HEK293 (cell line): ENCODE data around the gene NAE1.
"Not testable (repeated sequence)": the region's sequence is repeated elsewhere in the genome, so short reads cannot be mapped to it uniquely, and the experiment has no call there.

Source experiments
- CTCF ChIA-PET: fragments of 350-600 bp; formaldehyde crosslinking; extraction: SDS; loops from one replicate; lab custom pipeline; 2021; ENCODE audit warnings: antibody characterized with exemption; lab: Yijun Ruan, JAX
- POLR2A ChIA-PET: fragments of 300-600 bp; formaldehyde crosslinking; extraction: SDS; loops from one replicate; lab custom pipeline; 2020; ENCODE audit warnings: antibody characterized with exemption, inconsistent platforms; lab: Yijun Ruan, JAX
- H3K27ac ChIP-seq: fragments of 200-500 bp; sonication (Bioruptor generic); 2 replicates; pipeline ENCODE4 v1.5.1; 2014; ENCODE audit warnings: low read depth, low read length, control low read depth, inconsistent platforms; ENCODE audit errors: extremely low read depth
- H3K36me3 ChIP-seq, 2 experiments: fragments of 200-500 bp in 1 of 2; sonication (Bioruptor generic) in 1 of 2; 1 replicate in 1 of 2; 2 replicates in 1 of 2; pipeline ENCODE4 v1.5.1; 2014 to 2017; ENCODE audit warnings: inconsistent platforms in 2 of 2, low read length in 2 of 2; ENCODE audit not compliant: control insufficient read depth in 2 of 2, insufficient read depth in 1 of 2
- H3K4me1 ChIP-seq: fragments of 200-500 bp; sonication (Bioruptor generic); 2 replicates; pipeline ENCODE4 v1.5.1; 2014; ENCODE audit warnings: mild to moderate bottlenecking, low read length, inconsistent platforms; ENCODE audit not compliant: control insufficient read depth, insufficient read depth
- H3K4me3 ChIP-seq: 2 replicates; pipeline ENCODE4 v1.5.1; 2011; ENCODE audit warnings: low read depth, mild to moderate bottlenecking, control low read depth, low read length, moderate library complexity
- H3K9me3 ChIP-seq: fragments of 200-500 bp; sonication (Bioruptor generic); 2 replicates; pipeline ENCODE4 v1.5.1; 2014; ENCODE audit warnings: low read depth, low read length, inconsistent platforms; ENCODE audit not compliant: control insufficient read depth, insufficient read depth
- ELK4 ChIP-seq: IDR thresholded peaks from 2 replicates; pipeline ENCODE4 v1.6.1; 2011; ENCODE audit warnings: mild to moderate bottlenecking, low read depth, low read length, borderline replicate concordance
- KLF16 ChIP-seq: fragments of 450-650 bp; formaldehyde crosslinking; IDR thresholded peaks from 2 replicates; pipeline ENCODE4 v1.5.1; 2017; ENCODE audit warnings: missing biosample characterization, missing genetic modification characterization
- SP7 ChIP-seq: fragments of 450-650 bp; formaldehyde crosslinking; IDR thresholded peaks from 2 replicates; pipeline ENCODE4 v1.5.1; 2016; ENCODE audit warnings: missing biosample characterization, missing genetic modification characterization
- ZEB2 ChIP-seq: fragments of 450-650 bp; formaldehyde crosslinking; IDR thresholded peaks from 2 replicates; pipeline ENCODE4 v1.5.1; 2016; ENCODE audit warnings: missing biosample characterization, missing genetic modification characterization
- ZIC2 ChIP-seq: fragments of 450-650 bp; formaldehyde crosslinking; IDR thresholded peaks from 2 replicates; pipeline ENCODE4 v1.5.1; 2016; ENCODE audit warnings: missing biosample characterization, missing genetic modification characterization
- ZNF121 ChIP-seq: fragments of 450-650 bp; formaldehyde crosslinking; IDR thresholded peaks from 2 replicates; pipeline ENCODE4 v1.5.1; 2016; ENCODE audit warnings: missing biosample characterization, missing genetic modification characterization
- ZNF157 ChIP-seq: fragments of 450-650 bp; formaldehyde crosslinking; IDR thresholded peaks from 2 replicates; pipeline ENCODE4 v1.5.1; 2016; ENCODE audit warnings: missing biosample characterization, missing genetic modification characterization
- ZNF391 ChIP-seq: fragments of 450-650 bp; formaldehyde crosslinking; IDR thresholded peaks from 2 replicates; pipeline ENCODE4 v1.5.1; 2016; ENCODE audit warnings: low read depth, missing biosample characterization, missing genetic modification characterization, borderline replicate concordance
- ZNF398 ChIP-seq: fragments of 450-650 bp; formaldehyde crosslinking; IDR thresholded peaks from 2 replicates; pipeline ENCODE4 v1.5.1; 2017; ENCODE audit warnings: missing biosample characterization, missing genetic modification characterization
- ZNF530 ChIP-seq: fragments of 450-650 bp; formaldehyde crosslinking; IDR thresholded peaks from 2 replicates; pipeline ENCODE4 v1.5.1; 2016; ENCODE audit warnings: low read depth, missing biosample characterization, missing genetic modification characterization
- ZNF549 ChIP-seq: fragments of 450-650 bp; IDR thresholded peaks from 2 replicates; pipeline ENCODE4 v1.5.1; 2018; ENCODE audit warnings: missing biosample characterization, missing genetic modification characterization, mild to moderate bottlenecking, inconsistent platforms, moderate library complexity
- ZNF558 ChIP-seq: fragments of 450-650 bp; formaldehyde crosslinking; IDR thresholded peaks from 2 replicates; pipeline ENCODE4 v1.5.1; 2016; ENCODE audit warnings: missing biosample characterization, missing genetic modification characterization
- ZNF560 ChIP-seq: fragments of 450-650 bp; formaldehyde crosslinking; IDR thresholded peaks from 2 replicates; pipeline ENCODE4 v1.5.1; 2017; ENCODE audit warnings: missing biosample characterization, missing genetic modification characterization, borderline replicate concordance
- ZNF600 ChIP-seq: fragments of 450-650 bp; formaldehyde crosslinking; IDR thresholded peaks from 2 replicates; pipeline ENCODE4 v1.5.1; 2016; ENCODE audit warnings: missing biosample characterization, missing genetic modification characterization
- ZNF610 ChIP-seq: fragments of 450-650 bp; formaldehyde crosslinking; IDR thresholded peaks from 2 replicates; pipeline ENCODE4 v1.5.1; 2016; ENCODE audit warnings: missing biosample characterization, missing genetic modification characterization, borderline replicate concordance
- ZNF747 ChIP-seq: fragments of 450-650 bp; formaldehyde crosslinking; IDR thresholded peaks from 2 replicates; pipeline ENCODE4 v1.5.1; 2016; ENCODE audit warnings: missing biosample characterization, missing genetic modification characterization
- ZNF785 ChIP-seq: fragments of 450-650 bp; formaldehyde crosslinking; IDR thresholded peaks from 2 replicates; pipeline ENCODE4 v1.5.1; 2016; ENCODE audit warnings: missing biosample characterization, missing genetic modification characterization
- ZSCAN23 ChIP-seq: fragments of 450-650 bp; formaldehyde crosslinking; IDR thresholded peaks from 2 replicates; pipeline ENCODE4 v1.5.1; 2016; ENCODE audit warnings: missing biosample characterization, missing genetic modification characterization
- TF ChIP-seq, protein P1 (sequence below): fragments of 450-650 bp; formaldehyde crosslinking; IDR thresholded peaks from 2 replicates; pipeline ENCODE4 v1.5.1; 2016; ENCODE audit warnings: missing biosample characterization, missing genetic modification characterization, low read depth

NAE1 gene

DNA sequence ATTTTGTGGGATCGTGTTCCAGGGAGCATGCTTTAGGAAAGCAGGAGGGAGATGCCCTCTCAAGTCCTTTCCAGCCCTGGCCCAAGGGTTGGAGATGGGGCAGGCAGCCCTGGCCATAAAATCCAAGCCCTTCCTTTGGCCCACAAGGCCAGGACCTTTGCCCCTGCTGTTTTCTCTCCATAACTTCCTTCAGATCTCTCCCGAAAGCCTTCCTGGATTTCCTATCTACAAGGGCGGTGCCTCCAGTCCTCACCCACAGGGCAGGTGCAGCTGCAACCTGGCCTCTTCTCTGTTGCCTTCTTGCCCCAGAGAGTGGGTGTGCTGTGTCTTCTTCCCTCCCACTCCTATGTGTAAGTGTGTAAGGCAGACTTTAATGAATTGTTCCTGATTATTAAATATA lies 41.1 kb upstream of the NAE1 start:
- TF ChIP-seq ZIC2 (no peak), ZNF398 (tag by site-specific recombination) (no peak), SP7 (no peak), ZNF157 (no peak), ZNF610 (no peak), ZNF558 (tag by site-specific recombination) (no peak), ZNF747 (tag by site-specific recombination) (no peak), ZEB2 (tag by site-specific recombination) (no peak), ZSCAN23 (tag by site-specific recombination) (no peak), ZNF560 (tag by site-specific recombination) (no peak), ZNF530 (no peak), ZNF600 (tag by site-specific recombination) (no peak), ZNF785 (tag by site-specific recombination) (no peak), ELK4 (no peak), ZNF391 (tag by site-specific recombination) (no peak), ZNF549 (tag by site-specific recombination) (no peak), KLF16 (tag by site-specific recombination) (no peak)
- TF ChIP-seq, protein P1, sequence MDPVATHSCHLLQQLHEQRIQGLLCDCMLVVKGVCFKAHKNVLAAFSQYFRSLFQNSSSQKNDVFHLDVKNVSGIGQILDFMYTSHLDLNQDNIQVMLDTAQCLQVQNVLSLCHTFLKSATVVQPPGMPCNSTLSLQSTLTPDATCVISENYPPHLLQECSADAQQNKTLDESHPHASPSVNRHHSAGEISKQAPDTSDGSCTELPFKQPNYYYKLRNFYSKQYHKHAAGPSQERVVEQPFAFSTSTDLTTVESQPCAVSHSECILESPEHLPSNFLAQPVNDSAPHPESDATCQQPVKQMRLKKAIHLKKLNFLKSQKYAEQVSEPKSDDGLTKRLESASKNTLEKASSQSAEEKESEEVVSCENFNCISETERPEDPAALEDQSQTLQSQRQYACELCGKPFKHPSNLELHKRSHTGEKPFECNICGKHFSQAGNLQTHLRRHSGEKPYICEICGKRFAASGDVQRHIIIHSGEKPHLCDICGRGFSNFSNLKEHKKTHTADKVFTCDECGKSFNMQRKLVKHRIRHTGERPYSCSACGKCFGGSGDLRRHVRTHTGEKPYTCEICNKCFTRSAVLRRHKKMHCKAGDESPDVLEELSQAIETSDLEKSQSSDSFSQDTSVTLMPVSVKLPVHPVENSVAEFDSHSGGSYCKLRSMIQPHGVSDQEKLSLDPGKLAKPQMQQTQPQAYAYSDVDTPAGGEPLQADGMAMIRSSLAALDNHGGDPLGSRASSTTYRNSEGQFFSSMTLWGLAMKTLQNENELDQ (tag by site-specific recombination) = no peak
- ChIA-PET POLR2A (no interaction called here), CTCF (interaction anchor here (0.6 to 7.5 kb wide), 11 partner anchors 15 to 243 kb away, joined by 3 to 74 read pairs (median 4); partner anchors contain the start of gene NAE1)
- no peaks in the 10 kb centered on the region for H3K4me1 ChIP-seq
- no peaks in the 10 kb centered on the region for H3K9me3 ChIP-seq
- no peaks in the 10 kb centered on the region for H3K36me3 ChIP-seq
- H3K27ac ChIP-seq = no peak overlapping the region
- no peak overlapping the region for H3K4me3 ChIP-seq

DNA sequence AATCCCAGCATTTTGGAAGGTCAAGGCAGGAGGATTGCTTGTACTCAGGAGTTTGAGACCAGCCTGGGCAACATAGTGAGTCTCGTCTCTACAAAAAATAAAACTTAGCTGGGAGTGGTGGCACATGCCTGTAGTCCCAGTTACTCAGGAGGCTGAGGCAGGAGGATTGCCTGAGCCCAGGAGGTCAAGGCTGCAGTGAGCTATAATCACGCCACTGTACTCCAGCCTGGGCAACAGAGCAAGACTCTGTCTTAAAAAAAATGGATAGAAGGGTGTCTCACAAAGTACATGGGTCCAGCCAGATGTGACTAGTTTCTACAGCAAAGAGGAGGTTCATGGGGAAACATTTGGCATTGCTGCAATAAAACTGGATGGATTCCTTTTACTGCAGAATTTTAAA lies 40.6 kb upstream of the NAE1 start:
- H3K4me1 ChIP-seq, H3K36me3 ChIP-seq, H3K27ac ChIP-seq, H3K4me3 ChIP-seq, H3K9me3 ChIP-seq, POLR2A ChIA-PET: not testable (repeated sequence)
- CTCF ChIA-PET = interaction anchor here (0.6 to 7.5 kb wide), 7 partner anchors 11 to 224 kb away, joined by 3 to 74 read pairs (median 4); partner anchors contain the start of gene NAE1
- peak; percentile 55 for TF ChIP-seq ZNF121
